HepG2 (cell line): ENCODE results near the gene DNAJC18. TPM values are rescaled to one million over a fixed set of nuclear protein-coding genes. Genes with fewer than 3 reads are reported as not detected.

Experiments used
- ARNTL ChIP-seq: sonication (generic); formaldehyde crosslinking; IDR thresholded peaks from 2 replicates; pipeline ENCODE4 v1.4.0; 2020; ENCODE audit warnings: mild to moderate bottlenecking, missing genetic modification reagents
- DMAP1 ChIP-seq: IDR thresholded peaks from 2 replicates; pipeline ENCODE4 v1.6.1; 2016
- IKZF5 ChIP-seq: IDR thresholded peaks from 2 replicates; pipeline ENCODE4 v1.6.1; 2018; ENCODE audit warnings: missing genetic modification reagents, mild to moderate bottlenecking, missing compliant biosample characterization
- MTF1 ChIP-seq: sonication (generic); formaldehyde crosslinking; IDR thresholded peaks from 2 replicates; pipeline ENCODE4 v1.5.0; 2020; ENCODE audit warnings: missing genetic modification reagents
- RCOR2 ChIP-seq: IDR thresholded peaks from 2 replicates; pipeline ENCODE4 v1.6.1; 2016; ENCODE audit warnings: missing biosample characterization, missing genetic modification reagents
- SP5 ChIP-seq: IDR thresholded peaks from 2 replicates; pipeline ENCODE4 v1.6.1; 2016; ENCODE audit warnings: low read depth, borderline replicate concordance
- TFDP2 ChIP-seq: sonication (generic); formaldehyde crosslinking; IDR thresholded peaks from 2 replicates; pipeline ENCODE4 v1.4.0; 2020; ENCODE audit warnings: missing genetic modification reagents
- TIGD3 ChIP-seq: sonication (generic); formaldehyde crosslinking; IDR thresholded peaks from 2 replicates; pipeline ENCODE4 v1.5.1; 2020; ENCODE audit warnings: mild to moderate bottlenecking, missing genetic modification reagents, borderline replicate concordance
- ZNF18 ChIP-seq: sonication (generic); formaldehyde crosslinking; IDR thresholded peaks from 2 replicates; pipeline ENCODE4 v1.8.0; 2022; ENCODE audit warnings: mild to moderate bottlenecking, missing genetic modification reagents; ENCODE audit not compliant: insufficient replicate concordance
- ZNF333 ChIP-seq: sonication (generic); formaldehyde crosslinking; IDR thresholded peaks from 2 replicates; pipeline ENCODE4 v1.4.0; 2020; ENCODE audit warnings: mild to moderate bottlenecking, missing genetic modification reagents, borderline replicate concordance
- ZNF362 ChIP-seq: sonication (generic); formaldehyde crosslinking; IDR thresholded peaks from 2 replicates; pipeline ENCODE4 v1.4.0; 2020; ENCODE audit warnings: missing genetic modification reagents, mild to moderate bottlenecking, borderline replicate concordance
- ZNF512B ChIP-seq: sonication (generic); formaldehyde crosslinking; IDR thresholded peaks from 2 replicates; pipeline ENCODE4 v1.5.1; 2020; ENCODE audit warnings: missing genetic modification reagents, mild to moderate bottlenecking, borderline replicate concordance
- ZNF543 ChIP-seq: sonication (generic); formaldehyde crosslinking; IDR thresholded peaks from 2 replicates; pipeline ENCODE4 v1.4.0; 2020; ENCODE audit warnings: mild to moderate bottlenecking, missing genetic modification reagents
- ZNF550 ChIP-seq: sonication (generic); formaldehyde crosslinking; IDR thresholded peaks from 2 replicates; pipeline ENCODE4 v1.4.0; 2020; ENCODE audit warnings: mild to moderate bottlenecking, missing genetic modification reagents, borderline replicate concordance
- ZNF737 ChIP-seq: sonication (generic); formaldehyde crosslinking; IDR thresholded peaks from 2 replicates; pipeline ENCODE4 v1.5.0; 2020; ENCODE audit warnings: missing genetic modification reagents, mild to moderate bottlenecking, borderline replicate concordance
- ZSCAN21 ChIP-seq: sonication (generic); formaldehyde crosslinking; IDR thresholded peaks from 2 replicates; pipeline ENCODE4 v1.8.0; 2022; ENCODE audit warnings: mild to moderate bottlenecking, missing genetic modification reagents, moderate library complexity, borderline replicate concordance
- polyA plus RNA-seq, 8 experiments: library from polyadenylated mRNA; depleted of rRNA in 3 of 8; stranded (reverse) in 7 of 8; unstranded in 1 of 8; fragments of >200 nt; fragmentation: Illumina TruSeq in 4 of 8; extraction: Trizol in 4 of 8; gene quantifications; 2 replicates each; pipeline versions ENCODE4 v1.2.1 to v1.2.3, GENCODE V29; 2011 to 2016; ENCODE audit warnings: low read depth in 4 of 8, missing spikeins in 1 of 8, mixed read lengths in 1 of 8; ENCODE audit not compliant: insufficient read depth in 1 of 8
- total RNA-seq, 5 experiments: library from RNA; depleted of rRNA; stranded (reverse); fragments of >200 nt; fragmentation: Illumina TruSeq; extraction: Trizol; gene quantifications; 2 replicates each; pipeline ENCODE4 v1.2.3, GENCODE V29; 2016; ENCODE audit warnings: low read depth in 1 of 5

The DNAJC18 gene
- total and polyA plus RNA-seq, 2 of the 13 experiments (the other 11 are each of a cell fraction or from before 2014, with no cell fraction given): 6.5 to 6.6 TPM

- TF ChIP-seq ZNF333 (CRISPR knock-in tag) (no peak), ZNF543 (CRISPR knock-in tag) (no peak), TIGD3 (CRISPR knock-in tag) (no peak), IKZF5 (CRISPR knock-in tag) (peak; percentile 41; the same call in 1 of the 2 replicates), ZNF362 (CRISPR knock-in tag) (no peak), ZNF737 (CRISPR knock-in tag) (no peak), ZNF512B (0 out of 2 replicates have a peak, but pooled peaks have one; percentile 44), TFDP2 (CRISPR knock-in tag) (0 out of 2 replicates have a peak, but pooled peaks have one; percentile 40), ZNF550 (no peak), MTF1 (CRISPR knock-in tag) (no peak), SP5 (peak; percentile 43; the same call in 1 of the 2 replicates), DMAP1 (CRISPR knock-in tag) (peak; percentile 46; the same call in 1 of the 2 replicates), ZNF18 (no peak), RCOR2 (CRISPR knock-in tag) (no peak), ARNTL (no peak), ZSCAN21 (CRISPR knock-in tag) (no peak; the same call in 1 of the 2 replicates)
These were observed 35.4 kb downstream of the DNAJC18 start, which contains the start of gene SPATA24 (continued) for GRCh38 chr5:139403787-139404483.
